Measurements from ENCODE around the gene CCDC80. TPM values are rescaled to one million over a fixed set of nuclear protein-coding genes. Genes with fewer than 3 reads are reported as not detected.

The CCDC80 gene
- total and polyA plus RNA-seq, 9 of the 15 experiments (the other 6 are each of a cell fraction or from before 2014, with no cell fraction given): 0.17 to 2.0 (median 1.1) TPM

GRCh38 chr3:112623213-112623612 is 17.7 kb downstream of the CCDC80 start:
- ATAC-seq (no peak), FAIRE-seq (no peak), DNase-seq (ENCODE audit: extremely low read depth in 1 of 4, low spot score in 3 of 4) (no peak)
- no peaks in the 10 kb centered on the region for H3K27me3 ChIP-seq (ENCODE audit: control insufficient read depth in 2 of 2, insufficient read depth in 2 of 2, low read length in 2 of 2)
- peak overlapping the region; percentile 55; the same call in 1 of the 2 replicates for H2AFZ ChIP-seq (ENCODE audit: low read depth, low read length)
- in situ Hi-C loops (cut with MboI): no loop called here
- no peaks in the 10 kb centered on the region for H4K20me1 ChIP-seq (replicated peaks; ENCODE audit: control insufficient read depth, insufficient read depth, low read length)
- BruUV-seq (replicated peaks): no TSS peak
- H3K27ac ChIP-seq (ENCODE audit: extremely low read depth, low read depth, low read length): no peak overlapping the region
- no peaks in the 10 kb centered on the region for H3K9me1 ChIP-seq (ENCODE audit: control insufficient read depth, insufficient read depth, low read length)
- 15% methylated on average over 5 of the region's 5 CpGs for WGBS (ENCODE audit: insufficient coverage, low coverage, missing lambda C conversion rate)
- no peak overlapping the region for H3K4me3 ChIP-seq
- TF ChIP-seq, protein P1, sequence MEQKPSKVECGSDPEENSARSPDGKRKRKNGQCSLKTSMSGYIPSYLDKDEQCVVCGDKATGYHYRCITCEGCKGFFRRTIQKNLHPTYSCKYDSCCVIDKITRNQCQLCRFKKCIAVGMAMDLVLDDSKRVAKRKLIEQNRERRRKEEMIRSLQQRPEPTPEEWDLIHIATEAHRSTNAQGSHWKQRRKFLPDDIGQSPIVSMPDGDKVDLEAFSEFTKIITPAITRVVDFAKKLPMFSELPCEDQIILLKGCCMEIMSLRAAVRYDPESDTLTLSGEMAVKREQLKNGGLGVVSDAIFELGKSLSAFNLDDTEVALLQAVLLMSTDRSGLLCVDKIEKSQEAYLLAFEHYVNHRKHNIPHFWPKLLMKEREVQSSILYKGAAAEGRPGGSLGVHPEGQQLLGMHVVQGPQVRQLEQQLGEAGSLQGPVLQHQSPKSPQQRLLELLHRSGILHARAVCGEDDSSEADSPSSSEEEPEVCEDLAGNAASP (IDR thresholded peaks at IDR 0.05): no peak
- TF ChIP-seq U2AF2 (optimal IDR thresholded peaks at IDR 0.05; ENCODE audit: low read depth, low read length): no peak
- TF ChIP-seq MAFG (tag; conservative IDR thresholded peaks at IDR 0.05): peak; percentile 49
- peak; percentile 26; the same call in 1 of the 2 replicates for TF ChIP-seq ZNF316 (IDR thresholded peaks at IDR 0.05)
- TF ChIP-seq, protein P2, sequence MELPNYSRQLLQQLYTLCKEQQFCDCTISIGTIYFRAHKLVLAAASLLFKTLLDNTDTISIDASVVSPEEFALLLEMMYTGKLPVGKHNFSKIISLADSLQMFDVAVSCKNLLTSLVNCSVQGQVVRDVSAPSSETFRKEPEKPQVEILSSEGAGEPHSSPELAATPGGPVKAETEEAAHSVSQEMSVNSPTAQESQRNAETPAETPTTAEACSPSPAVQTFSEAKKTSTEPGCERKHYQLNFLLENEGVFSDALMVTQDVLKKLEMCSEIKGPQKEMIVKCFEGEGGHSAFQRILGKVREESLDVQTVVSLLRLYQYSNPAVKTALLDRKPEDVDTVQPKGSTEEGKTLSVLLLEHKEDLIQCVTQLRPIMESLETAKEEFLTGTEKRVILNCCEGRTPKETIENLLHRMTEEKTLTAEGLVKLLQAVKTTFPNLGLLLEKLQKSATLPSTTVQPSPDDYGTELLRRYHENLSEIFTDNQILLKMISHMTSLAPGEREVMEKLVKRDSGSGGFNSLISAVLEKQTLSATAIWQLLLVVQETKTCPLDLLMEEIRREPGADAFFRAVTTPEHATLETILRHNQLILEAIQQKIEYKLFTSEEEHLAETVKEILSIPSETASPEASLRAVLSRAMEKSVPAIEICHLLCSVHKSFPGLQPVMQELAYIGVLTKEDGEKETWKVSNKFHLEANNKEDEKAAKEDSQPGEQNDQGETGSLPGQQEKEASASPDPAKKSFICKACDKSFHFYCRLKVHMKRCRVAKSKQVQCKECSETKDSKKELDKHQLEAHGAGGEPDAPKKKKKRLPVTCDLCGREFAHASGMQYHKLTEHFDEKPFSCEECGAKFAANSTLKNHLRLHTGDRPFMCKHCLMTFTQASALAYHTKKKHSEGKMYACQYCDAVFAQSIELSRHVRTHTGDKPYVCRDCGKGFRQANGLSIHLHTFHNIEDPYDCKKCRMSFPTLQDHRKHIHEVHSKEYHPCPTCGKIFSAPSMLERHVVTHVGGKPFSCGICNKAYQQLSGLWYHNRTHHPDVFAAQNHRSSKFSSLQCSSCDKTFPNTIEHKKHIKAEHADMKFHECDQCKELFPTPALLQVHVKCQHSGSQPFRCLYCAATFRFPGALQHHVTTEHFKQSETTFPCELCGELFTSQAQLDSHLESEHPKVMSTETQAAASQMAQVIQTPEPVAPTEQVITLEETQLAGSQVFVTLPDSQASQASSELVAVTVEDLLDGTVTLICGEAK (IDR thresholded peaks at IDR 0.05): no peak
- TF ChIP-seq, protein P2 (CRISPR knock-in tag; IDR thresholded peaks at IDR 0.05): no peak
- H3K36me3 ChIP-seq (ENCODE audit: control insufficient read depth, insufficient read depth, low read length): no peaks in the 10 kb centered on the region
- no peak overlapping the region for H3K4me2 ChIP-seq (ENCODE audit: insufficient read depth, low read length)
- peaks cover 0 to 5% of the 10 kb centered on the region in 2 experiments; a peak in 3 of 5 replicates for H3K4me1 ChIP-seq (replicated peaks in 1 of 2; ENCODE audit: control insufficient read depth in 2 of 2, insufficient read depth in 2 of 2, low read length in 2 of 2)
- H3K79me2 ChIP-seq (ENCODE audit: control insufficient read depth, insufficient read depth, low read length): no peaks in the 10 kb centered on the region
- no peaks in the 10 kb centered on the region for H3K9me3 ChIP-seq (replicated peaks; ENCODE audit: control insufficient read depth, insufficient read depth, low read depth, low read length)
- ChIA-PET CTCF (ENCODE audit: low intra/inter-chr PET ratio) (no interaction called here), POLR2A (no interaction called here)
- intact Hi-C loops (cut with micrococcal nuclease): no loop called here
- no peak overlapping the region for H3K9ac ChIP-seq (ENCODE audit: insufficient read depth in 1 of 2, low read depth in 2 of 2, low read length in 2 of 2)

All from K562 (cell line).